ENCODE results near the gene FICD.
"Not testable (repeated sequence)": the region's sequence is repeated elsewhere in the genome, so short reads cannot be mapped to it uniquely, and the experiment has no call there.

FICD gene

GRCh38 chr12:108514973-108515814, at the start of gene FICD:
FICD (plus strand) TSS chr12:108515277; CDS start chr12:108516973, 1,696 bp downstream.
- DNase-seq: peak; percentile 99

- DNase-seq: no peak
These were observed 49.7 kb upstream of the FICD start for GRCh38 chr12:108465417-108465816.

DNA sequence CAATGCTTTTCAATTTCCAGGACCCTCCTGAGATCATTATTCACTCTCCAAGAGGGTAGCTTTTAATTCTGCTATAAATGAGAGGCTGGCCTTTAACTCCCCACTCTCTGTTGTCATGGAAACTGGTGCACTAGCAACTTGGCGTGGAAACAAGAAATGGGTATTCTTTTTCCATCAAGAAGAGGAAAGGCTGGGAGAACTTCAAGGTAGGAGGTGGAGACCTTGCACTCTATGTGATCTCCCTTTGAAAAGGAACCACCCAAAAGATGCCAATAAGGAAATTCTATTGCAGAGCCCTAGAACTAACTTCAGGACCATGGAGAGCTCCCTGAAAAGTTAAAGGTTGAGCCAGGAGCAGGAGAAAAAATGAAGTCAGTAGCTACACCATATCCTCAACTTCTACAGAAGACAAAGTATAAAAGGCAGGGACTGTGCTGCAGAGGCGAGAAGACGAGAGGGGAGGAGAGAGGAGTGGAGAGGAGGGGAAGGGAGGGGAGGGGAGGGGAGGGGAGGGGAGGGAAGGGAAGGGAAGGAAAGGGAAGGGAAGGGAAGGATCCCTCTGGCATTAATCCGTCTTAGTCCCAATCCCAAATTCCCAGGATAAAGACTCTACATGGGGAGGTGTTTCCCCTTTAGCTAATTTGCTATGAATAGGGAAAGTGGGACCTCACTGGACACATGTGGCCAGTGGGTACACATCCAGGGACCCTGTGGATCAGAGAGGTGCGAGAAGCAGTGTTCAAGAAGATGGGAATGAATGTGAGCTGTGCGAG, 46.7 kb upstream of the FICD start:
- DNase-seq: no peak

DNA sequence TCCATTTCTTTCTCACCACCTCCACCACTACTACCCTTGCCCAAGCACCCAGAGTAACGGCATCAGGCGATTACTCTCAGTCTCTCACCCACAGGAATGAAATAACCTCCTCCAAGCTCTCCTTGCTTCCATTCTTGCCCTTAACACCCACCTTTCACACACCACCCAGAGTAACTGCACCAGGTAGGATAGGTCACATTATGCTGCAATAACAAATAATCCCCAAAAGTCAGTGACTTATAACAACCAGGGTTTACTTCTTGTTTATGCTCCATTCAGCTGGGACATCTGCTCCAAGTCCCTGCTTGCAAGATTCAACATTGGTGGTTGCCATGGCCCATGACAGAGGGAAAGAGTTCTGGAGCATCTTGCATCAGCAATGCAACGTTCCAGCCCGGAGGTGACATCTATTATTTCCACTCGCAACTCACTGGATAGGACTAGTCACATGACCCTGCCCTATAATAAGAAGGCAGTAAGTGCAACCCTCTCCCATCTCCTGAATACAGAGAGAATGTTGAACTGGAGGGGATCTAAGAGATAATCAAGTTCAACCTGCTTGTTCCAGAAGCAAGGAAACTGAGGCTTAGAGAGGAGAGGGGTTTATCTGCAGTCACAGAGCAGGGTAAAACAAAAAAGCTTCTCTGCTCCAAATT, 41.5 kb upstream of the FICD start:
- DNase-seq: no peak

DNA sequence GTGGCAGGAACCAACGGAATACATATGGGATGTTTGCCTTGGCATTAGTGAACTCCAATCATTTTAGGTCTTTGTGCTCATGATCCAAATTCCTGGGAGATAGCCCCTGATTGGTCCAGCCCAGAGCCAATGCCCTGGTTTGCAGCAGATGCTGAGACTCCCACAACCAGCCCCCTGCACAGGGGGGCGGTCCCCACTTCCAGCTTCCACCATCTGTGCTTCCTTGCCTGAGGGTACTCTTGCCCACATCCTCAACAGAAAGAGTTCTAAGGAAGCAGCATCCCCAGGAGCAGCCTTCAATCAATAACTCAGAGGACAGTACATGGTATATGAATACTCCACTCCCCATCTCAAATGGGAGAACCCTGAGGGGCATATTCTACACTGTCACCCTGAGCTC, 39.7 kb upstream of the FICD start:
- DNase-seq: no peak

- DNase-seq: no peak
These were observed 37.8 kb upstream of the FICD start for GRCh38 chr12:108477055-108477880.

DNA sequence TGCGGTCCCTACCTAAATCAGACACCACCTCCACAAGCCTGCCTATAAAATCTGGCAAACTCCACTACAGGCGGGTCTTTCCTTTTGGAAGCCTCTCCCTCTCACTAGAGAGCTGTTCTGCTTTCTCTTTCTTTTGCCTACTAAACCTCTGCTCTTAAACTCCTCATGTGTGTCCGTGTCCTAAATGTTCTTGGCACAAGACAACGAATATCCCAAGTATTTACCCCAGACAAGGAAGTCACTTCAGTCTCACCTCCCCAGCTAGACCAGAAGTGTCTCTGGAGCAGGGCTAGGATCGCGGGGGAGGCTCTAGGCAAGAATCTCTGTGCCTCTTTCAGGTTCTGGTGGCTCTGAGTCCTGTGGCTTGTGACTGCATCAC, 37.2 kb upstream of the FICD start:
- DNase-seq: no peak

GRCh38 chr12:108478611-108479206, 36.4 kb upstream of the FICD start:
- no peak for DNase-seq

DNA sequence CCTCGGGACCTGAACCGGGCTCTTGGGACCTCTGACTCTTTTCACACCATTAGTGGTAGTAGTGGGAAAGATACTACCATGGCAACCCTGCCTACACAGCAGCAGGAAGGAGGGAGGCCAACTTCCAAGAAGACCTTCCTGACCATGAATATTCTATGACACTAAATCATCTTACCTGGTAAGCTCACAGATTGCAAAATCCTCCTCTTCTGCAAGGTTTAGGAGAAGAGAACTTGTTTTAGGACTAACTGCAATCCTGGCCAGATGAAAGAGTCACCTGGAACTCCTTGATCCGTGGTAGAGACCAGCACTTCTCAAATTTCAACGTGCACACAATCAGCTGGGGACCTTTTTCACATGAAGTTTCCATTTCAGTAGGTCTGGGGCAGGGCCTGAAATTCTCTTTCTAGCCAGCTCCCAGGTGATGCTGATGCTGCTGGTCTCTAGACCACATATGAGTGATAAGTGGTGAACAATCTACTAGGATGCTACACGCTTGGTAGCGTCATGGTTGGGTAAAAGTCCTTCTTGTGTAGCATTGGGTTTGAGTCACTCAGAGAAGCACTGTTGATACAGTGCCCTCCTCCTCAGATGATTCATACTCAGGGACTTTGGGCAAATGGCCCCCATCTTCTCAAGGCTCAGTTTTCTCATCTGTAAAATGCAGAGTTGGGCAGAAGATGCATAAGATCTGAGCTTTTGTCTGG, 35.6 kb upstream of the FICD start:
- no peak for DNase-seq

- DNase-seq: no peak
These were observed 32.3 kb upstream of the FICD start for GRCh38 chr12:108482717-108483212.

DNA sequence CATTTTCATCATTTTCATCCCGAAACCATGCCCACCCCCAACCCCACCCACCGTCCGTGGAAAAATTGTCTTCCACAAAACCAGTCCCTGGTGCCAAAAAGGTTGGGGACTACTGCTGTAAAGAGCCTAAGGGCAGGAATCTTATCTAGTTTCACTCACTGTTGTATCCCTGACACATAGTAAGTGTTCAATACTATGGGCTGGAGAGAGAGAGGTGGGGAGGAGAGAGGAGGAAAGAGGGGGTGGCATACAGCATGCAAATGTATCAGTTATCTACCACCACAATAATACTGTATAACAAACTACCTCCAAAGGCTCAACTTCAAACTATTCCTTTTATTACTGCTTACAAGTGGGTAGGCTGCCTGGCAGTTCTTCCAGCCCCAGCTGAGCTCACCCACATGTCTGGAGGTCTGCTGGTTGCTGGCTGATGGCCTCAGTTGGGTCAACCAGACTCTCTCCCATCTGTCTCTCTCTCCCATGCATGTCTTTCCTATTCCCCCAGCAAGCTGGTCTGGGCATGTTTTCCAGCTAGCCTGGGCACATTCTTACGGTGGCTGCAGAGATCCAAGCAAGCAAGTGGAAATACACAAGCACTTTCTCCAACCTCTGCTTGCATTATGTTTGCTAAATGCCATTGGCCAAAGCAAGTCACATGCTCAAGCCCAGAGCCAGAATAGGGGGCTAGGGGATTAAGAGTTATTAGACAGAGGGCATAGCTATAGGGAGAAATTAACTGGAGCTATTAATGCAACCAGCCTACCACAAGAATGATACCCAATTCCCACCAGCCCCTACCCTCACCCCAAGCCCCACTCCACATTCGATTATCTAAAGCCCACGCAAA, 31.6 kb upstream of the FICD start:
- no peak for DNase-seq

- no peak for DNase-seq
These were observed 30.6 kb upstream of the FICD start for GRCh38 chr12:108484431-108484830.

DNA sequence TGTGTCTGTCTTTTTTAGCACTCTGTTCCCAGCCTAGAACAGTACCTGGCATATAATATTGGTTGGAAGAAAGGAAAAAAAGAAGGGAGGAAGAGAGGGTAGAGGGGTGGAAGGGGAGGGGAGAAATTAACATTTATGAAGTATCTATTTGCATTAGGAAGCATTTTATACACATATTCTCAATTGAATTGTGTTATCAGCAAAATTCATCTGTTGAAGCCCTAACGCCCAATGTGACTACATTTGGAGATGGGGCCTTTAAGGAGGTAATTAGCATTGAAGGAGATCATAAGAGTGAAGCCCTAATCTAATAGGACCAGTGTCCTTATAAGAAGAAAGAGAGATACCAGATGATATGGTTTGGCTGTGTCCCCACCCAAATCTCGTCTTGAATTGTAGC, 30.2 kb upstream of the FICD start:
- DNase-seq: no peak

DNA sequence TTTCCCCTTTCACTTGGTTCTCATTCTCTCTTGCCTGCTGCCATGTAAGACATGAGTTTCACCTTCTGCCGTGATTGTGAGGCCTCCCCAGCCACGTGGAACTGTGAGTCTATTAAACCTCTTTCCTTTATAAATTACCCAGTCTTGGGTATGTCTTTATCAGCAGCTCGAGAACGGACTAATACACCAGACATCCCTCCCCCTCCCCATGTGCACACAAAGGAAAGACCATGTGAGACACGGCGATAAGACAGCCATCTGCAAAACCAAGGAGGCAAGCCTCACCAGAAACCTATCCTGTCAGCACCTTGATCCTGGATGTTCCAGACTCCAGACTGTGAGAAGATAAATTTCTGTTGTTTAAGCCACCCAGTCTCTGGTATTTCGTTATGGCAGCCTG, 29.7 kb upstream of the FICD start:
- not testable (repeated sequence) for DNase-seq

- DNase-seq: not testable (repeated sequence)
These were observed 28.0 kb upstream of the FICD start for GRCh38 chr12:108487029-108487428.

- no peak for DNase-seq
These were observed 23.8 kb upstream of the FICD start for GRCh38 chr12:108491256-108491655.

DNA sequence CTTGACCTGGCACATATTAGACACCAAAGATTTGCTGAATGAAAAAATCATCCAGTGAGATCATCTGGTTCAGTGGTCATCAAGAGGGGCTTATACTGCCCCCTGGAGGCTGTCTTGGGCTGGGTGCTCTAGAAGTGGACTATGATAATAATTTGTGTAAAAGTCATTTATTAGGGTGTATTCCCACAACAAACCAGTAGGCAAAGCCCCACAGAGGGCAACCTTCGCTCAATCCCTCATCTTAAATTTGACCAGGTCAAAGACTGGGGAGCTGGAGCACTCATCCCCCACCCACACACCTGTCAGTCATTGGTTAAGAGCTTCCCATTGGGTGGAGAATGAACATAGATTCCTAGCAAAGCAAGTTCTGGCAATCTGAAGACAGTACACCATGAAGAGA, 20.0 kb upstream of the FICD start:
- DNase-seq: no peak

DNA sequence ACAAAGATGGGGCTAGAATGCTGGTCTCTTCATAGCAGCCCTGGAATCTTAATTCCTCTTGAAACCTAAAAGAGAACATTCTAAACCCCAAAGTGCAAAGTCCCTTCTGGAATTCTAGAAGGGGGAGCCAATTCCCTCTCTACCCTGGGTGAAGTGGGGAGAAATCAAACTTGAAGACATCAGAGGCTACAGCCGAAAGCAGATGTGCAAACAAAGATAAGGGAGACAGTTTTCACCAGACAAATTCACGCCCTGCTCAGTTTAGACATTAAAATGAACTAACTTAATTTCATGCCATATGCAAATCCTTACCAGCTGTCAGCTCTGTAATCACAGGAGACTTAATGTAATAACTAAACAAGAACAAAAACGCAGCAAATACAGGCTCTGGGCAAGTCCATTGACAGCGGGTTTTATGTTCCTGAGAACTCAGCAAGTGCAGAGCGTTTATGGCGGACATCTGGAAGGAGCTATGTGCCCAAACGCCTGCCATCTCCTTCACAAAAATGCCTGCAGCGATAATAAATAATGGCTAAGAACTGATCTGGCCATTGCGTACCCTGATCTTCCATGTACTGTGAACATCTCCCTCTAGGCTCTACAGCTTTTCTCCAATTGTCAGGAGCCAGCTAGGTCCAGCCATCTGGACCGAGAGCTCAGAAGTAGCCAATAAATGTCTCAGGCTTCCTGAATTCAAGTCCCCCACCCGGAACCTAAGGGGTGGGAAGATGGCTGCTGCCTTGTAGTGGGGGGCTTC, 19.1 kb upstream of the FICD start:
- DNase-seq: no peak

- DNase-seq: no peak
These were observed 16.9 kb upstream of the FICD start for GRCh38 chr12:108498136-108498535.

DNA sequence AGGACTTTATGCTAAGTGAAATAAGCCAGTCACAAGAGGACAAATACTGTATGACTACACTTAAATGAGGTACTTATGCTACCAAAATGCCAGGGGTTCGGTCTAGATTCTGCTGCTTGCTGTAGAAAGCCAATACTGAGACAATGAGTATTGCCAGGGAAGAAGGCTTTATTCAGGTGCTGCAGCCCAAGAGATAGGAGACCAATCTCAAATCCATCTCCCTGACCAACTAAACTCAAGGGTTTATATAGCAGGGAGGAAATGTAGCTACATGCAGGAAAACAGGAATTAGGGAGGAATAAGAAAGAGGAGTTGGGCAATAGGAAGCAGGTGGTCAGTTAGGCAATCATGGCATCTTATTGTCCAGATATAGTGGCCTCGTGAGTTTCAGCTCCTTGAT, 12.2 kb upstream of the FICD start:
- no peak for DNase-seq
